H1 (cell line): ENCODE measurements around the gene CACNA2D3. TPM values are rescaled to one million over a fixed set of nuclear protein-coding genes. Genes with fewer than 3 reads are reported as not detected.

ENCODE experiments used
- CTCF ChIA-PET: fragments of 300-600 bp; sonication (Branson Sonifier 250); formaldehyde crosslinking; loops from one replicate; lab custom pipeline; 2021; ENCODE audit not compliant: partially characterized antibody; lab: Charles Lee
- POLR2A ChIA-PET: fragments of 300-600 bp; sonication (Branson Sonifier 250); formaldehyde crosslinking; loops from one replicate; lab custom pipeline; 2021; ENCODE audit warnings: inconsistent platforms; ENCODE audit not compliant: partially characterized antibody; lab: Charles Lee
- DNase-seq, 2 experiments: peaks; one replicate each; pipeline versions ENCODE4 v3.0.0 to v3.0.0-alpha.2; 2010 to 2022; ENCODE audit warnings: low spot score in 2 of 2, low read depth in 1 of 2, mixed read lengths in 1 of 2
- FAIRE-seq: peaks from 2 replicates; lab custom pipeline; 2011; peaks lifted over from hg19 to GRCh38; lab: Jason Lieb, UNC
- H2AFZ ChIP-seq: 2 replicates; pipeline ENCODE4 v1.8.1; 2012; ENCODE audit warnings: low read length, inconsistent platforms
- H2AK5ac ChIP-seq: 2 replicates; pipeline ENCODE4 v1.6.1; 2013; ENCODE audit warnings: low read depth, low read length
- H2BK120ac ChIP-seq: replicated peaks from 2 replicates; pipeline ENCODE3; 2013; ENCODE audit warnings: low read depth, low read length, inconsistent platforms
- H2BK12ac ChIP-seq: 2 replicates; pipeline ENCODE4 v1.6.1; 2013; ENCODE audit warnings: low read depth, low read length
- H2BK15ac ChIP-seq: 2 replicates; pipeline ENCODE4 v1.6.1; 2013; ENCODE audit warnings: low read length
- H2BK20ac ChIP-seq: 2 replicates; pipeline ENCODE4 v1.6.1; 2013; ENCODE audit warnings: low read length
- H2BK5ac ChIP-seq: 2 replicates; pipeline ENCODE4 v1.6.1; 2013; ENCODE audit warnings: low read depth, low read length
- H3K14ac ChIP-seq: 2 replicates; pipeline ENCODE4 v1.6.1; 2013; ENCODE audit warnings: inconsistent platforms; ENCODE audit not compliant: insufficient read length
- H3K18ac ChIP-seq: 2 replicates; pipeline ENCODE4 v1.6.1; 2013; ENCODE audit warnings: low read length; ENCODE audit errors: extremely low read depth
- H3K23ac ChIP-seq: 2 replicates; pipeline ENCODE4 v1.6.1; 2013; ENCODE audit warnings: inconsistent platforms; ENCODE audit not compliant: insufficient read length
- H3K23me2 ChIP-seq: 2 replicates; pipeline ENCODE4 v1.6.1; 2013; ENCODE audit warnings: low read depth, low read length
- H3K27ac ChIP-seq: 2 replicates; pipeline ENCODE4 v1.6.1; 2011; ENCODE audit warnings: low read depth, low read length, inconsistent platforms
- H3K27me3 ChIP-seq, 4 experiments: replicated peaks in 1 of 4; 1 replicate in 1 of 4; 2 replicates in 3 of 4; pipeline versions ENCODE4 v1.6.1 to v1.8.1; 2011 to 2013; ENCODE audit warnings: low read length in 3 of 4, mild to moderate bottlenecking in 3 of 4, inconsistent platforms in 2 of 4, mixed read lengths in 2 of 4, moderate library complexity in 1 of 4; ENCODE audit not compliant: control insufficient read depth in 3 of 4, insufficient read depth in 3 of 4; ENCODE audit errors: extremely low read depth in 1 of 4
- H3K36me3 ChIP-seq, 4 experiments: 2 replicates each; pipeline versions ENCODE4 v1.6.1 to v1.8.1; 2011 to 2013; ENCODE audit warnings: mild to moderate bottlenecking in 4 of 4, low read length in 3 of 4, moderate library complexity in 2 of 4, control low read depth in 1 of 4, inconsistent platforms in 1 of 4; ENCODE audit not compliant: insufficient read depth in 4 of 4, control insufficient read depth in 2 of 4
- H3K4ac ChIP-seq: replicated peaks from 2 replicates; pipeline ENCODE3; 2013; ENCODE audit warnings: low read length, low read depth, mixed read lengths, inconsistent platforms; ENCODE audit not compliant: insufficient read length
- H3K4me1 ChIP-seq, 4 experiments: replicated peaks in 1 of 4; 1 replicate in 1 of 4; 2 replicates in 3 of 4; pipeline versions ENCODE4 v1.6.1 to v1.8.1; 2011 to 2013; ENCODE audit warnings: low read length in 3 of 4, inconsistent platforms in 2 of 4, mixed read lengths in 1 of 4; ENCODE audit not compliant: insufficient read depth in 4 of 4, control insufficient read depth in 3 of 4
- H3K4me2 ChIP-seq, 2 experiments: 2 replicates each; pipeline versions ENCODE4 v1.6.1 to v1.8.1; 2011 to 2013; ENCODE audit warnings: low read depth in 2 of 2, low read length in 2 of 2, control low read depth in 1 of 2, inconsistent platforms in 1 of 2, mild to moderate bottlenecking in 1 of 2; ENCODE audit not compliant: insufficient read depth in 1 of 2
- H3K4me3 ChIP-seq, 4 experiments: fragments of 200-600, 300-600 bp in 1 of 4; sonication (generic), shearing (Covaris generic), sonication (Bioruptor Twin) in 1 of 4; 2 replicates each; pipeline versions ENCODE4 v1.5.1 to v1.8.1; 2011 to 2016; ENCODE audit warnings: low read length in 4 of 4, low read depth in 3 of 4, control low read depth in 2 of 4, inconsistent platforms in 2 of 4, mild to moderate bottlenecking in 2 of 4, mixed read lengths in 1 of 4, moderate library complexity in 1 of 4; ENCODE audit not compliant: insufficient read depth in 2 of 4; ENCODE audit errors: extremely low read depth in 1 of 4
- H3K56ac ChIP-seq: replicated peaks from 2 replicates; pipeline ENCODE3; 2013; ENCODE audit warnings: low read depth, mild to moderate bottlenecking, mixed read lengths, low read length, inconsistent platforms; ENCODE audit not compliant: insufficient read length
- H3K79me1 ChIP-seq: 2 replicates; pipeline ENCODE4 v1.6.1; 2013; ENCODE audit warnings: low read depth, low read length, control low read depth
- H3K79me2 ChIP-seq, 2 experiments: 2 replicates each; pipeline versions ENCODE4 v1.6.1 to v1.8.1; 2012 to 2013; ENCODE audit warnings: low read length in 2 of 2, mild to moderate bottlenecking in 2 of 2, inconsistent platforms in 1 of 2; ENCODE audit not compliant: insufficient read depth in 2 of 2, control insufficient read depth in 1 of 2
- H3K9ac ChIP-seq, 4 experiments: replicated peaks in 1 of 4; 1 replicate in 1 of 4; 2 replicates in 3 of 4; pipeline versions ENCODE4 v1.6.1 to v1.8.1; 2011 to 2013; ENCODE audit warnings: low read depth in 3 of 4, low read length in 3 of 4, control low read depth in 2 of 4, mild to moderate bottlenecking in 2 of 4, moderate library complexity in 2 of 4, inconsistent platforms in 1 of 4; ENCODE audit errors: extremely low read depth in 1 of 4
- H3K9me3 ChIP-seq, 2 experiments: 2 replicates each; pipeline versions ENCODE4 v1.6.1 to v1.8.1; 2012 to 2013; ENCODE audit warnings: mild to moderate bottlenecking in 2 of 2, moderate library complexity in 2 of 2, control low read depth in 1 of 2, inconsistent platforms in 1 of 2, low read depth in 1 of 2, low read length in 1 of 2, mixed read lengths in 1 of 2; ENCODE audit not compliant: insufficient read depth in 2 of 2
- H4K20me1 ChIP-seq, 2 experiments: replicated peaks in 1 of 2; 2 replicates each; pipeline versions ENCODE3 to v1.8.1; 2011 to 2013; ENCODE audit warnings: inconsistent platforms in 2 of 2, low read length in 2 of 2, mild to moderate bottlenecking in 1 of 2; ENCODE audit not compliant: insufficient read depth in 2 of 2, control insufficient read depth in 1 of 2
- H4K5ac ChIP-seq: 2 replicates; pipeline ENCODE4 v1.6.1; 2013; ENCODE audit warnings: low read length, low read depth, mixed read lengths, inconsistent platforms; ENCODE audit not compliant: insufficient read length
- H4K8ac ChIP-seq: 2 replicates; pipeline ENCODE4 v1.8.0; 2013; ENCODE audit warnings: mild to moderate bottlenecking, moderate library complexity, low read length, inconsistent platforms; ENCODE audit not compliant: insufficient read depth; ENCODE audit errors: extremely low read depth
- H4K91ac ChIP-seq: replicated peaks from 2 replicates; pipeline ENCODE3; 2013; ENCODE audit warnings: low read length, mixed read lengths, inconsistent platforms; ENCODE audit not compliant: insufficient read length
- ASH2L ChIP-seq: fragments of 200-600, 300-600 bp; sonication (generic); IDR thresholded peaks from one replicate; pipeline ENCODE4 v1.7.1; 2017; ENCODE audit warnings: low read length
- BCL11A ChIP-seq, 2 experiments: IDR thresholded peaks; one replicate each; pipeline ENCODE4 v1.6.1; 2011; ENCODE audit warnings: low read depth in 2 of 2, low read length in 2 of 2, mild to moderate bottlenecking in 2 of 2
- CEBPB ChIP-seq: IDR thresholded peaks from 2 replicates; pipeline ENCODE4 v1.6.1; 2012; ENCODE audit warnings: low read depth, low read length
- CTBP2 ChIP-seq: IDR thresholded peaks from 2 replicates; pipeline ENCODE4 v1.7.0; 2011; ENCODE audit warnings: borderline replicate concordance, mild to moderate bottlenecking, moderate library complexity, mixed read lengths, low read length; ENCODE audit not compliant: insufficient read depth, insufficient read length
- HDAC2 ChIP-seq, 2 experiments: fragments of 300-600 bp in 1 of 2; sonication (generic) in 1 of 2; IDR thresholded peaks; 2 replicates each; pipeline ENCODE4 v1.6.1; 2011 to 2012; ENCODE audit warnings: low read depth in 2 of 2, low read length in 2 of 2, mild to moderate bottlenecking in 2 of 2, moderate library complexity in 2 of 2, borderline replicate concordance in 1 of 2, inconsistent platforms in 1 of 2
- HDAC6 ChIP-seq: IDR thresholded peaks from one replicate; pipeline ENCODE4 v1.7.1; 2012; ENCODE audit warnings: low read depth, mild to moderate bottlenecking, inconsistent platforms, low read length, moderate library complexity
- KDM1A ChIP-seq: fragments of 200-600, 300-600 bp; sonication (generic); IDR thresholded peaks from 2 replicates; pipeline ENCODE4 v1.7.1; 2016; ENCODE audit warnings: mild to moderate bottlenecking, low read length, borderline replicate concordance
- MAFK ChIP-seq: IDR thresholded peaks from 2 replicates; pipeline ENCODE4 v1.6.1; 2012; ENCODE audit warnings: low read depth, mild to moderate bottlenecking, improper control_type of control experiment, low read length
- POU5F1 ChIP-seq: IDR thresholded peaks from 2 replicates; pipeline ENCODE4 v1.6.1; 2011; ENCODE audit warnings: low read depth, mild to moderate bottlenecking, low read length, moderate library complexity
- RFX5 ChIP-seq: IDR thresholded peaks from 2 replicates; pipeline ENCODE4 v1.6.1; 2011; ENCODE audit warnings: low read depth, low read length, improper control_type of control experiment, borderline replicate concordance
- TAF7 ChIP-seq: optimal IDR thresholded peaks from 2 replicates; pipeline ENCODE3; 2011; ENCODE audit warnings: low read depth, mild to moderate bottlenecking, inconsistent platforms, low read length, moderate library complexity, borderline replicate concordance
- TCF12 ChIP-seq: IDR thresholded peaks from 2 replicates; pipeline ENCODE4 v1.6.1; 2011; ENCODE audit warnings: low read depth, mild to moderate bottlenecking, low read length
- USF2 ChIP-seq: IDR thresholded peaks from 2 replicates; pipeline ENCODE4 v1.6.1; 2011; ENCODE audit warnings: low read length, improper control_type of control experiment
- WGBS, 2 experiments: shearing (Covaris generic) in 1 of 2; methylation state at CpG; one replicate each; pipeline versions ENCODE4 v1.1.6 to v1.1.7; 2013 to 2015; ENCODE audit warnings: low lambda C conversion rate in 2 of 2, mixed read lengths in 2 of 2, inconsistent platforms in 1 of 2, low coverage in 1 of 2, missing lambda C conversion rate in 1 of 2; ENCODE audit not compliant: insufficient replicate concordance in 2 of 2, insufficient coverage in 1 of 2, insufficient read length in 1 of 2; ENCODE audit errors: extremely low coverage in 1 of 2, missing lambda C conversion rate in 1 of 2; 5-methylcytosine and 5-hydroxymethylcytosine counted together
- polyA plus RNA-seq, 7 experiments: library from polyadenylated mRNA; depleted of rRNA in 3 of 7; stranded (reverse) in 5 of 7; unstranded in 2 of 7; fragments of >200 nt in 5 of 7; fragments of 200-250 nt in 2 of 7; gene quantifications; 1 replicate in 5 of 7; 2 replicates in 1 of 7; 4 replicates in 1 of 7; pipeline versions ENCODE4 v1.2.1 to v1.2.3, GENCODE V29; 2011 to 2013; ENCODE audit warnings: missing spikeins in 2 of 7, mixed read lengths in 2 of 7
- total RNA-seq: library from RNA; stranded (reverse); fragmentation: NEBNext Ultra II Directional; extraction: Animal tissue kit (Norgen Biotek cat#: 25700); gene quantifications from 2 replicates; pipeline ENCODE4 v1.2.1, GENCODE V29; 2021

The CACNA2D3 gene
- total and polyA plus RNA-seq, 2 of the 8 experiments (the other 6 are each of a cell fraction or from before 2014, with no cell fraction given) = 1.5 to 1.8 TPM

GRCh38 chr3:54932606-54933005, 810.3 kb downstream of the CACNA2D3 start:
- ChIA-PET CTCF (interaction anchor here (1.2 kb wide), 1 partner anchor 12 kb away, joined by 3 read pairs; no protein-coding TSS in a partner anchor), POLR2A (interaction anchor here (0.9 kb wide), 1 partner anchor 102 kb away, joined by 3 read pairs; no protein-coding TSS in a partner anchor)
- Histone ChIP-seq H3K4me3 (no peak overlapping the region), H3K36me3 (no peaks in the 10 kb centered on the region), H4K5ac (no peak overlapping the region), H3K9ac (no peak overlapping the region), H3K4me1 (peaks cover 2 to 6% (median 3%) of the 10 kb centered on the region in 4 experiments; a peak in 5 of 7 replicates), H3K4me2 (no peak overlapping the region), H2AK5ac (no peak overlapping the region), H2BK5ac (no peak overlapping the region), H3K56ac (no peak overlapping the region), H3K79me1 (no peaks in the 10 kb centered on the region), H3K27ac (no peak overlapping the region), H3K4ac (no peak overlapping the region), H4K91ac (no peak overlapping the region), H3K9me3 (no peaks in the 10 kb centered on the region), H3K27me3 (no peaks in the 10 kb centered on the region), H4K8ac (no peak overlapping the region), H3K79me2 (no peaks in the 10 kb centered on the region), H2AFZ (no peak overlapping the region), H4K20me1 (no peaks in the 10 kb centered on the region), H3K14ac (no peak overlapping the region), H3K18ac (no peak overlapping the region), H2BK15ac (no peak overlapping the region), H2BK120ac (no peak overlapping the region), H3K23ac (no peak overlapping the region), H3K23me2 (no peaks in the 10 kb centered on the region), H2BK20ac (no peak overlapping the region), H2BK12ac (no peak overlapping the region)
- no peak for FAIRE-seq
- DNase-seq = no peak
- 91% methylated on average over 4 of the region's 4 CpGs; no CpG with 5 or more reads in 1 of the 2 experiments for WGBS, 2 experiments
- TF ChIP-seq MAFK (no peak), TCF12 (no peak), TAF7 (no peak), HDAC6 (no peak), KDM1A (no peak), HDAC2 (IDR thresholded peaks at IDR 0.05; ENCODE audit: borderline replicate concordance in 1 of 2, low read depth in 2 of 2, low read length in 2 of 2) (no peak), POU5F1 (no peak), RFX5 (no peak), CTBP2 (no peak), BCL11A (IDR thresholded peaks at IDR 0.05; ENCODE audit: low read depth in 2 of 2, low read length in 2 of 2) (no peak), USF2 (no peak), ASH2L (no peak), CEBPB (no peak)
